ENCODE data around the gene MLIP. TPM values are rescaled to one million over a fixed set of nuclear protein-coding genes. Genes with fewer than 3 reads are reported as not detected.
A peak's percentile ranks its signal among the peaks of the same experiment; 100 is the strongest.

The MLIP gene
- total RNA-seq, 1 experiment from 2014 or later = not detected

DNA sequence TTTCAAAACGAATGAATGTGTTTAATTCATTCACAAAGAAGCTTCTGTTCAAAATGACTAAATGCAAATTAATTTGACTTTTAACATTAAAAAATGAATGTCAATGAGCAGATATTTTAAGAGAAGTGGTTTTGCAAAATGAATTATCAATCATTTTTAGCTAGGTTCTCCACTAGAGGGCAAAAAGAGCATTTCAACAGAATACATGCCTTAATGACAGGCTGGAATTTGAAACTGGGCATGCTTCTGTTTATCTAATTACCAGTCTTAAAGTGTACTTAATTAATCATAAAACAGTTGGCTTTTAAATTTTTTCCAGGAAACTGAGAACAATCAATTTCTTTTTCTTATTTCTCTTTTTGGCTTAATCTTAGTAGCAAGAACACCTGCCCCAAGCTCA, 133.2 kb downstream of the MLIP start:
- intact Hi-C loops (cut with micrococcal nuclease; ENCODE audit: unreplicated experiment) = no loop called here
- Histone ChIP-seq H3K4me3 (ENCODE audit: low read depth in 2 of 2, low read length in 2 of 2) (no peak overlapping the region), H3K9me3 (ENCODE audit: control insufficient read depth, insufficient read depth, low read depth, low read length) (no peaks in the 10 kb centered on the region), H3K27ac (ENCODE audit: low read length) (no peak overlapping the region), H3K27me3 (ENCODE audit: control insufficient read depth, insufficient read depth, low read length) (no peaks in the 10 kb centered on the region), H3K36me3 (ENCODE audit: control insufficient read depth, insufficient read depth, low read length) (no peaks in the 10 kb centered on the region), H3K4me1 (ENCODE audit: control insufficient read depth, insufficient read depth, low read length) (no peaks in the 10 kb centered on the region)
- no peak for TF ChIP-seq SIN3A (IDR thresholded peaks at IDR 0.05; ENCODE audit: borderline replicate concordance, insufficient read depth, low read depth, low read length)
- TF ChIP-seq, protein P1, sequence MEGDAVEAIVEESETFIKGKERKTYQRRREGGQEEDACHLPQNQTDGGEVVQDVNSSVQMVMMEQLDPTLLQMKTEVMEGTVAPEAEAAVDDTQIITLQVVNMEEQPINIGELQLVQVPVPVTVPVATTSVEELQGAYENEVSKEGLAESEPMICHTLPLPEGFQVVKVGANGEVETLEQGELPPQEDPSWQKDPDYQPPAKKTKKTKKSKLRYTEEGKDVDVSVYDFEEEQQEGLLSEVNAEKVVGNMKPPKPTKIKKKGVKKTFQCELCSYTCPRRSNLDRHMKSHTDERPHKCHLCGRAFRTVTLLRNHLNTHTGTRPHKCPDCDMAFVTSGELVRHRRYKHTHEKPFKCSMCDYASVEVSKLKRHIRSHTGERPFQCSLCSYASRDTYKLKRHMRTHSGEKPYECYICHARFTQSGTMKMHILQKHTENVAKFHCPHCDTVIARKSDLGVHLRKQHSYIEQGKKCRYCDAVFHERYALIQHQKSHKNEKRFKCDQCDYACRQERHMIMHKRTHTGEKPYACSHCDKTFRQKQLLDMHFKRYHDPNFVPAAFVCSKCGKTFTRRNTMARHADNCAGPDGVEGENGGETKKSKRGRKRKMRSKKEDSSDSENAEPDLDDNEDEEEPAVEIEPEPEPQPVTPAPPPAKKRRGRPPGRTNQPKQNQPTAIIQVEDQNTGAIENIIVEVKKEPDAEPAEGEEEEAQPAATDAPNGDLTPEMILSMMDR (IDR thresholded peaks at IDR 0.05) = peak; percentile 73; the same call in 1 of the 2 replicates
- in situ Hi-C loops (cut with HindIII; ENCODE audit: low pct_unique_long_range_greater_than_20kb, low sequenced_read_pairs) = no loop called here
- POLR2A ChIA-PET = interaction anchor here (0.5 kb wide), 1 partner anchor 25 kb away, joined by 8 read pairs; no protein-coding TSS in a partner anchor
- CTCF ChIA-PET = no interaction called here
- no peak for ATAC-seq
- DNase-seq (ENCODE audit: low read depth, low spot score) = no peak
- BruUV-seq (replicated peaks) = no TSS peak

DNA sequence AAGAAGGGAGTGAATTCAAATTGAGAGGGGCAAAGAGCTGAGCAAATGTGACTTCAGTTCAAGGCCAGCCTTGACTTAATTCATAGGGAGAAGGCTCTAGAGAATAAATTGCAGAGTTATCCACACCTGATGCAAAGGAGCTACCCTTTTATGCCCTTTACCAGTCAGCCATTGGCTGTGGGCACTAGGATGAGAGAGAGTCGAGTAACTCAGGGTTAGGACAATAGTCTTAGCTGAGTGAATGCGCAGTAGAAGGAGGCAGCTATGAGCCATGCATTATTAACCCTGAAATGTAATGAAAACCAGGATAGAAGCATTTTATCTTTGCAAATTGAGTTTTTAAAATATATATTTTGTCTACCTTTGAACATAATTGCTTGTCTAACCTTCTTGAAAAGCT, 134.0 kb downstream of the MLIP start:
- DNase-seq (ENCODE audit: low read depth, low spot score) = no peak
- Histone ChIP-seq H3K27me3 (ENCODE audit: control insufficient read depth, insufficient read depth, low read length) (no peaks in the 10 kb centered on the region), H3K9me3 (ENCODE audit: control insufficient read depth, insufficient read depth, low read depth, low read length) (no peaks in the 10 kb centered on the region), H3K27ac (ENCODE audit: low read length) (no peak overlapping the region), H3K4me3 (ENCODE audit: low read depth in 2 of 2, low read length in 2 of 2) (no peak overlapping the region), H3K36me3 (ENCODE audit: control insufficient read depth, insufficient read depth, low read length) (no peaks in the 10 kb centered on the region), H3K4me1 (ENCODE audit: control insufficient read depth, insufficient read depth, low read length) (no peaks in the 10 kb centered on the region)
- TF ChIP-seq SIN3A (IDR thresholded peaks at IDR 0.05; ENCODE audit: borderline replicate concordance, insufficient read depth, low read depth, low read length) (no peak), TCF7L2 (IDR thresholded peaks at IDR 0.05; ENCODE audit: low read depth, low read length) (no peak), POLR2AphosphoS5 (IDR thresholded peaks at IDR 0.05; ENCODE audit: low read depth, low read length) (no peak)
- TF ChIP-seq, protein P1 (IDR thresholded peaks at IDR 0.05) = no peak
- TF ChIP-seq, protein P2, sequence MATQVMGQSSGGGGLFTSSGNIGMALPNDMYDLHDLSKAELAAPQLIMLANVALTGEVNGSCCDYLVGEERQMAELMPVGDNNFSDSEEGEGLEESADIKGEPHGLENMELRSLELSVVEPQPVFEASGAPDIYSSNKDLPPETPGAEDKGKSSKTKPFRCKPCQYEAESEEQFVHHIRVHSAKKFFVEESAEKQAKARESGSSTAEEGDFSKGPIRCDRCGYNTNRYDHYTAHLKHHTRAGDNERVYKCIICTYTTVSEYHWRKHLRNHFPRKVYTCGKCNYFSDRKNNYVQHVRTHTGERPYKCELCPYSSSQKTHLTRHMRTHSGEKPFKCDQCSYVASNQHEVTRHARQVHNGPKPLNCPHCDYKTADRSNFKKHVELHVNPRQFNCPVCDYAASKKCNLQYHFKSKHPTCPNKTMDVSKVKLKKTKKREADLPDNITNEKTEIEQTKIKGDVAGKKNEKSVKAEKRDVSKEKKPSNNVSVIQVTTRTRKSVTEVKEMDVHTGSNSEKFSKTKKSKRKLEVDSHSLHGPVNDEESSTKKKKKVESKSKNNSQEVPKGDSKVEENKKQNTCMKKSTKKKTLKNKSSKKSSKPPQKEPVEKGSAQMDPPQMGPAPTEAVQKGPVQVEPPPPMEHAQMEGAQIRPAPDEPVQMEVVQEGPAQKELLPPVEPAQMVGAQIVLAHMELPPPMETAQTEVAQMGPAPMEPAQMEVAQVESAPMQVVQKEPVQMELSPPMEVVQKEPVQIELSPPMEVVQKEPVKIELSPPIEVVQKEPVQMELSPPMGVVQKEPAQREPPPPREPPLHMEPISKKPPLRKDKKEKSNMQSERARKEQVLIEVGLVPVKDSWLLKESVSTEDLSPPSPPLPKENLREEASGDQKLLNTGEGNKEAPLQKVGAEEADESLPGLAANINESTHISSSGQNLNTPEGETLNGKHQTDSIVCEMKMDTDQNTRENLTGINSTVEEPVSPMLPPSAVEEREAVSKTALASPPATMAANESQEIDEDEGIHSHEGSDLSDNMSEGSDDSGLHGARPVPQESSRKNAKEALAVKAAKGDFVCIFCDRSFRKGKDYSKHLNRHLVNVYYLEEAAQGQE (IDR thresholded peaks at IDR 0.05; ENCODE audit: insufficient read depth in 1 of 2, low read depth in 2 of 2, low read length in 1 of 2) = no peak
- in situ Hi-C loops (cut with HindIII; ENCODE audit: low pct_unique_long_range_greater_than_20kb, low sequenced_read_pairs) = no loop called here
- ChIA-PET POLR2A (no interaction called here), CTCF (interaction anchor here (1.0 kb wide), 1 partner anchor 22 kb away, joined by 3 read pairs; no protein-coding TSS in a partner anchor)
- ATAC-seq = no peak
- BruUV-seq (replicated peaks) = no TSS peak
- intact Hi-C loops (cut with micrococcal nuclease; ENCODE audit: unreplicated experiment) = no loop called here
